Keratinocyte (primary cell): Measurements from ENCODE around the gene WTIP. TPM values are rescaled to one million over a fixed set of nuclear protein-coding genes. Genes with fewer than 3 reads are reported as not detected.

Experiments
- DNase-seq: peaks from one replicate; pipeline ENCODE4 v3.0.0-alpha.2; 2011; ENCODE audit warnings: low read depth, missing footprints, low spot score
- FAIRE-seq: peaks from 2 replicates; lab custom pipeline; 2011; peaks lifted over from hg19 to GRCh38; lab: Jason Lieb, UNC
- H2AFZ ChIP-seq: 2 replicates; pipeline ENCODE4 v1.6.0; 2012; ENCODE audit warnings: low read length, control low read depth, inconsistent platforms; ENCODE audit not compliant: control insufficient read depth
- H3K27ac ChIP-seq: 2 replicates; pipeline ENCODE4 v1.5.1; 2011; ENCODE audit warnings: low read length; ENCODE audit not compliant: control insufficient read depth, insufficient read depth
- H3K27me3 ChIP-seq: 3 replicates; pipeline ENCODE4 v1.6.0; 2011; ENCODE audit warnings: low read length; ENCODE audit not compliant: control insufficient read depth, insufficient read depth; ENCODE audit errors: extremely low read depth
- H3K36me3 ChIP-seq, 2 experiments: 2 replicates in 1 of 2; 3 replicates in 1 of 2; pipeline ENCODE4 v1.5.1; 2011; ENCODE audit warnings: low read length in 2 of 2, mild to moderate bottlenecking in 1 of 2; ENCODE audit not compliant: control insufficient read depth in 2 of 2, insufficient read depth in 2 of 2; ENCODE audit errors: extremely low read depth in 1 of 2
- H3K4me1 ChIP-seq: 3 replicates; pipeline ENCODE4 v1.5.1; 2011; ENCODE audit warnings: low read length; ENCODE audit not compliant: control insufficient read depth, insufficient read depth; ENCODE audit errors: extremely low read depth
- H3K4me2 ChIP-seq: 3 replicates; pipeline ENCODE4 v1.6.0; 2011; ENCODE audit warnings: low read depth, low read length; ENCODE audit not compliant: control insufficient read depth, insufficient read depth; ENCODE audit errors: extremely low read depth
- H3K4me3 ChIP-seq, 3 experiments: fragments of 200-600 bp in 1 of 3; sonication (generic) in 1 of 3; 2 replicates in 2 of 3; 3 replicates in 1 of 3; pipeline ENCODE4 v1.5.1; 2011 to 2016; ENCODE audit warnings: low read length in 3 of 3, mild to moderate bottlenecking in 3 of 3, control low read depth in 2 of 3, inconsistent platforms in 1 of 3, low read depth in 1 of 3, mixed read lengths in 1 of 3, mixed run types in 1 of 3, moderate library complexity in 1 of 3; ENCODE audit not compliant: control insufficient read depth in 2 of 3, insufficient read depth in 2 of 3; ENCODE audit errors: extremely low read depth in 1 of 3
- H3K79me2 ChIP-seq: 2 replicates; pipeline ENCODE4 v1.6.0; 2012; ENCODE audit warnings: low read length; ENCODE audit not compliant: control insufficient read depth, insufficient read depth
- H3K9ac ChIP-seq: 3 replicates; pipeline ENCODE4 v1.6.0; 2011; ENCODE audit warnings: low read length; ENCODE audit not compliant: control insufficient read depth, insufficient read depth; ENCODE audit errors: extremely low read depth
- H3K9me1 ChIP-seq: 3 replicates; pipeline ENCODE4 v1.6.0; 2011; ENCODE audit warnings: low read length; ENCODE audit not compliant: control insufficient read depth, insufficient read depth; ENCODE audit errors: extremely low read depth
- H3K9me3 ChIP-seq: 2 replicates; pipeline ENCODE4 v1.5.1; 2012; ENCODE audit warnings: low read depth, low read length; ENCODE audit not compliant: control insufficient read depth
- H4K20me1 ChIP-seq: 3 replicates; pipeline ENCODE4 v1.6.0; 2011; ENCODE audit warnings: low read length; ENCODE audit not compliant: control insufficient read depth, insufficient read depth; ENCODE audit errors: extremely low read depth
- CTCF ChIP-seq, 3 experiments: IDR thresholded peaks in 1 of 3; conservative IDR thresholded peaks in 1 of 3; optimal IDR thresholded peaks in 1 of 3; 2 replicates in 2 of 3; 3 replicates in 1 of 3; pipeline versions ENCODE3 to v1.5.1; 2011; ENCODE audit warnings: low read length in 3 of 3, mild to moderate bottlenecking in 3 of 3, moderate library complexity in 2 of 3, control low read depth in 1 of 3, inconsistent platforms in 1 of 3; ENCODE audit not compliant: insufficient read depth in 2 of 3; ENCODE audit errors: extremely low read depth in 1 of 3
- EZH2 ChIP-seq: IDR thresholded peaks from one replicate; pipeline ENCODE4 v1.6.1; 2012; ENCODE audit warnings: inconsistent platforms, mild to moderate bottlenecking, low read length, moderate library complexity
- dilution Hi-C: fragments of 300-500 bp; cut with MboI; formaldehyde crosslinking; loops from one replicate; pipeline ENCODE4 v1.7.0; 2020; ENCODE audit warnings: low sequenced_read_pairs; ENCODE audit not compliant: extremely low pct_ligation_motif_present
- polyA plus RNA-seq, 5 experiments: library from polyadenylated mRNA; depleted of rRNA in 3 of 5; stranded (reverse) in 3 of 5; stranded (forward) in 1 of 5; unstranded in 1 of 5; fragments of >200 nt; gene quantifications; 1 replicate in 1 of 5; 2 replicates in 3 of 5; 3 replicates in 1 of 5; pipeline versions ENCODE4 v1.2.1 to v1.2.3, GENCODE V29; 2011 to 2012; ENCODE audit warnings: missing spikeins in 2 of 5, low read depth in 1 of 5, low replicate concordance in 1 of 5

The WTIP gene
- polyA plus RNA-seq, 1 donor (not counting 4 experiments of a cell fraction or from before 2014, with no cell fraction given), result 14.5 TPM

DNA sequence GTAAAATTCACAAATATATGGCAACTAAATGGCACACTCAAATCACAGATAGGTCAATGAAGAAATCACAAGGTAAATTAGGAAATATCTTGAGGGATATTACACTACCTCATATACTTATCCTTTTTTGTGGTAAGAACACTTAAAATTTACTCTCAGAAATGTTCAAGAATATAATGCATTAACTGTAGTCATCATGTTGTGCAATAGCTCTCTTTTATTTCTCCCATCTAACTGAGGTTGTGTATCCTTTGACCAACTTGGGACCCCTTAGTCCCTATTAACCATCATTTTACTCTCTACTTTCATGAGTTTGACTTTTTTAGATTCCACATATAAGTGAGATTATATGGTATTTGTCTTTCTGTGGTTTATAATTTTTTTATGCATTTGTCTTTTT lies 52.6 kb downstream of the WTIP start:
- H3K27me3 ChIP-seq, result no peaks in the 10 kb centered on the region
- TF ChIP-seq CTCF (optimal IDR thresholded peaks at IDR 0.05 in 1 of 3, IDR thresholded peaks at IDR 0.05 in 1 of 3, conservative IDR thresholded peaks at IDR 0.05 in 1 of 3; ENCODE audit: extremely low read depth in 1 of 3, insufficient read depth in 2 of 3, low read length in 3 of 3) (no peak), EZH2 (no peak)
- no peaks in the 10 kb centered on the region for H3K4me1 ChIP-seq
- H3K27ac ChIP-seq, result no peak overlapping the region
- H3K4me2 ChIP-seq, result no peak overlapping the region
- H3K9me1 ChIP-seq, result no peaks in the 10 kb centered on the region
- FAIRE-seq, result no peak
- H2AFZ ChIP-seq, result no peak overlapping the region
- no peak overlapping the region for H3K9ac ChIP-seq
- no peak for DNase-seq
- H4K20me1 ChIP-seq, result no peaks in the 10 kb centered on the region
- no peaks in the 10 kb centered on the region for H3K36me3 ChIP-seq
- H3K79me2 ChIP-seq, result no peaks in the 10 kb centered on the region
- H3K9me3 ChIP-seq, result no peaks in the 10 kb centered on the region
- H3K4me3 ChIP-seq, result no peak overlapping the region
- dilution Hi-C loops, result no loop called here

DNA sequence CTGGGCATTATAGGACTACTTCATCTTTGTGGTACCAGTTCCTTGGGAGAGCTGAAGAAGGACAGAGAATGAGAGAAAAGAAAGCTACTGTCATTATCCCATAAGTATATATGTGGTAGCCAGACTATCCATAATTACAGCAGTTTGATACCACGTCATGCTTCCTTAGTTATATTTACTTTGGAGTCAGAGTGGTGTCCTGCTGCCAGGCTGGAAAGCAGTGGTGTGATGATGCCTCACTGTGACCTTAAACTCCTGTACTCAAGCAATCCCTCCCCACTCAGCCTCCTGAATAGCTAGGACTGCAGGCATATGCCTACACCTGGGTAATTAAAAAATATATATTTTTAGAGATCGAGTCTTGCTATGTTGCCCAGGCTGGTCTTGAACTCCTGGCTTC lies 57.8 kb downstream of the WTIP start:
- H3K4me1 ChIP-seq, result no peaks in the 10 kb centered on the region
- no peaks in the 10 kb centered on the region for H3K27me3 ChIP-seq
- H4K20me1 ChIP-seq, result no peaks in the 10 kb centered on the region
- dilution Hi-C loops, result no loop called here
- no peaks in the 10 kb centered on the region for H3K36me3 ChIP-seq
- FAIRE-seq, result no peak
- no peak for TF ChIP-seq CTCF (optimal IDR thresholded peaks at IDR 0.05 in 1 of 3, IDR thresholded peaks at IDR 0.05 in 1 of 3, conservative IDR thresholded peaks at IDR 0.05 in 1 of 3; ENCODE audit: extremely low read depth in 1 of 3, insufficient read depth in 2 of 3, low read length in 3 of 3)
- TF ChIP-seq EZH2, result no peak
- no peak for DNase-seq
- H3K79me2 ChIP-seq, result no peaks in the 10 kb centered on the region
- no peak overlapping the region for H3K4me3 ChIP-seq
- H2AFZ ChIP-seq, result no peak overlapping the region
- H3K9ac ChIP-seq, result no peak overlapping the region
- H3K9me1 ChIP-seq, result no peaks in the 10 kb centered on the region
- no peak overlapping the region for H3K27ac ChIP-seq
- H3K9me3 ChIP-seq, result no peaks in the 10 kb centered on the region
- H3K4me2 ChIP-seq, result no peak overlapping the region
